HEK293 (cell line): ENCODE measurements around the gene KLF11.

ENCODE experiments used
- CTCF ChIA-PET: fragments of 350-600 bp; formaldehyde crosslinking; extraction: SDS; loops from one replicate; lab custom pipeline; 2021; ENCODE audit warnings: antibody characterized with exemption; lab: Yijun Ruan, JAX
- POLR2A ChIA-PET: fragments of 300-600 bp; formaldehyde crosslinking; extraction: SDS; loops from one replicate; lab custom pipeline; 2020; ENCODE audit warnings: antibody characterized with exemption, inconsistent platforms; lab: Yijun Ruan, JAX
- H3K27ac ChIP-seq: fragments of 200-500 bp; sonication (Bioruptor generic); 2 replicates; pipeline ENCODE4 v1.5.1; 2014; ENCODE audit warnings: low read depth, low read length, control low read depth, inconsistent platforms; ENCODE audit errors: extremely low read depth
- H3K36me3 ChIP-seq, 2 experiments: fragments of 200-500 bp in 1 of 2; sonication (Bioruptor generic) in 1 of 2; 1 replicate in 1 of 2; 2 replicates in 1 of 2; pipeline ENCODE4 v1.5.1; 2014 to 2017; ENCODE audit warnings: inconsistent platforms in 2 of 2, low read length in 2 of 2; ENCODE audit not compliant: control insufficient read depth in 2 of 2, insufficient read depth in 1 of 2
- H3K4me1 ChIP-seq: fragments of 200-500 bp; sonication (Bioruptor generic); 2 replicates; pipeline ENCODE4 v1.5.1; 2014; ENCODE audit warnings: mild to moderate bottlenecking, low read length, inconsistent platforms; ENCODE audit not compliant: control insufficient read depth, insufficient read depth
- H3K4me3 ChIP-seq: 2 replicates; pipeline ENCODE4 v1.5.1; 2011; ENCODE audit warnings: low read depth, mild to moderate bottlenecking, control low read depth, low read length, moderate library complexity
- H3K9me3 ChIP-seq: fragments of 200-500 bp; sonication (Bioruptor generic); 2 replicates; pipeline ENCODE4 v1.5.1; 2014; ENCODE audit warnings: low read depth, low read length, inconsistent platforms; ENCODE audit not compliant: control insufficient read depth, insufficient read depth
- OSR2 ChIP-seq: fragments of 450-650 bp; formaldehyde crosslinking; IDR thresholded peaks from 2 replicates; pipeline ENCODE4 v1.5.1; 2016; ENCODE audit warnings: missing biosample characterization, missing genetic modification characterization
- TSHZ1 ChIP-seq: fragments of 450-650 bp; formaldehyde crosslinking; IDR thresholded peaks from 2 replicates; pipeline ENCODE4 v1.5.1; 2016; ENCODE audit warnings: missing biosample characterization, missing genetic modification characterization, borderline replicate concordance
- ZBTB20 ChIP-seq: fragments of 450-650 bp; formaldehyde crosslinking; IDR thresholded peaks from 2 replicates; pipeline ENCODE4 v1.5.1; 2016; ENCODE audit warnings: missing biosample characterization, missing genetic modification characterization
- ZBTB7A ChIP-seq: fragments of 450-650 bp; formaldehyde crosslinking; IDR thresholded peaks from 2 replicates; pipeline ENCODE4 v1.5.1; 2016; ENCODE audit warnings: low read depth, missing biosample characterization, missing genetic modification characterization
- ZFP37 ChIP-seq: fragments of 450-650 bp; formaldehyde crosslinking; IDR thresholded peaks from 2 replicates; pipeline ENCODE4 v1.5.1; 2016; ENCODE audit warnings: missing biosample characterization, missing genetic modification characterization
- ZNF112 ChIP-seq: fragments of 450-650 bp; formaldehyde crosslinking; IDR thresholded peaks from 2 replicates; pipeline ENCODE4 v1.5.0; 2017; ENCODE audit warnings: missing biosample characterization, missing genetic modification characterization
- ZNF146 ChIP-seq: fragments of 450-650 bp; formaldehyde crosslinking; IDR thresholded peaks from 2 replicates; pipeline ENCODE4 v1.5.1; 2016; ENCODE audit warnings: missing biosample characterization, missing genetic modification characterization
- ZNF266 ChIP-seq: fragments of 450-650 bp; formaldehyde crosslinking; IDR thresholded peaks from 2 replicates; pipeline ENCODE4 v1.5.1; 2016; ENCODE audit warnings: missing biosample characterization, missing genetic modification characterization, low read depth
- ZNF341 ChIP-seq: fragments of 450-650 bp; formaldehyde crosslinking; IDR thresholded peaks from 2 replicates; pipeline ENCODE4; 2016; ENCODE audit warnings: low read depth, missing biosample characterization, missing genetic modification characterization
- ZNF433 ChIP-seq: fragments of 450-650 bp; formaldehyde crosslinking; IDR thresholded peaks from 2 replicates; pipeline ENCODE4 v1.5.1; 2016; ENCODE audit warnings: missing biosample characterization, missing genetic modification characterization, low read depth
- ZNF510 ChIP-seq: fragments of 450-650 bp; formaldehyde crosslinking; IDR thresholded peaks from 2 replicates; pipeline ENCODE4 v1.5.1; 2018; ENCODE audit warnings: mild to moderate bottlenecking, missing genetic modification characterization, missing biosample characterization; ENCODE audit not compliant: insufficient replicate concordance
- ZNF521 ChIP-seq: fragments of 450-650 bp; formaldehyde crosslinking; IDR thresholded peaks from 2 replicates; pipeline ENCODE4 v1.5.1; 2017; ENCODE audit warnings: missing biosample characterization, mild to moderate bottlenecking, missing genetic modification characterization
- ZNF558 ChIP-seq: fragments of 450-650 bp; formaldehyde crosslinking; IDR thresholded peaks from 2 replicates; pipeline ENCODE4 v1.5.1; 2016; ENCODE audit warnings: missing biosample characterization, missing genetic modification characterization
- ZNF585B ChIP-seq: fragments of 450-650 bp; formaldehyde crosslinking; IDR thresholded peaks from 2 replicates; pipeline ENCODE4 v1.5.1; 2016; ENCODE audit warnings: missing biosample characterization, missing genetic modification characterization
- ZNF610 ChIP-seq: fragments of 450-650 bp; formaldehyde crosslinking; IDR thresholded peaks from 2 replicates; pipeline ENCODE4 v1.5.1; 2016; ENCODE audit warnings: missing biosample characterization, missing genetic modification characterization, borderline replicate concordance
- ZSCAN23 ChIP-seq: fragments of 450-650 bp; formaldehyde crosslinking; IDR thresholded peaks from 2 replicates; pipeline ENCODE4 v1.5.1; 2016; ENCODE audit warnings: missing biosample characterization, missing genetic modification characterization
- TF ChIP-seq, protein P1 (sequence below): fragments of 450-650 bp; formaldehyde crosslinking; IDR thresholded peaks from 2 replicates; pipeline ENCODE4 v1.5.1; 2017; ENCODE audit warnings: missing biosample characterization, mild to moderate bottlenecking, missing genetic modification characterization, moderate library complexity
- TF ChIP-seq, protein P2 (sequence below): fragments of 450-650 bp; formaldehyde crosslinking; IDR thresholded peaks from 2 replicates; pipeline ENCODE4 v1.5.1; 2016; ENCODE audit warnings: missing biosample characterization, missing genetic modification characterization
- TF ChIP-seq, protein P3 (sequence below): fragments of 450-650 bp; formaldehyde crosslinking; IDR thresholded peaks from 2 replicates; pipeline ENCODE4 v1.5.1; 2016; ENCODE audit warnings: missing biosample characterization, missing genetic modification characterization
- TF ChIP-seq, protein P4 (sequence below): fragments of 450-650 bp; formaldehyde crosslinking; IDR thresholded peaks from 2 replicates; pipeline ENCODE4 v1.5.1; 2017; ENCODE audit warnings: missing biosample characterization, missing genetic modification characterization

Gene KLF11

GRCh38 chr2:10032746-10033105, 10.6 kb upstream of the KLF11 start (continued):
- TF ChIP-seq, protein P1, sequence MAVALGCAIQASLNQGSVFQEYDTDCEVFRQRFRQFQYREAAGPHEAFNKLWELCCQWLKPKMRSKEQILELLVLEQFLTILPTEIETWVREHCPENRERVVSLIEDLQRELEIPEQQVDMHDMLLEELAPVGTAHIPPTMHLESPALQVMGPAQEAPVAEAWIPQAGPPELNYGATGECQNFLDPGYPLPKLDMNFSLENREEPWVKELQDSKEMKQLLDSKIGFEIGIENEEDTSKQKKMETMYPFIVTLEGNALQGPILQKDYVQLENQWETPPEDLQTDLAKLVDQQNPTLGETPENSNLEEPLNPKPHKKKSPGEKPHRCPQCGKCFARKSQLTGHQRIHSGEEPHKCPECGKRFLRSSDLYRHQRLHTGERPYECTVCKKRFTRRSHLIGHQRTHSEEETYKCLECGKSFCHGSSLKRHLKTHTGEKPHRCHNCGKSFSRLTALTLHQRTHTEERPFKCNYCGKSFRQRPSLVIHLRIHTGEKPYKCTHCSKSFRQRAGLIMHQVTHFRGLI: no peak
- TF ChIP-seq ZNF266 (tag by site-specific recombination): no peak
- TF ChIP-seq ZFP37 (tag by site-specific recombination): no peak
- TF ChIP-seq, all 188 proteins: peak for 0

- no peak overlapping the region for H3K27ac ChIP-seq
- TF ChIP-seq, protein P2, sequence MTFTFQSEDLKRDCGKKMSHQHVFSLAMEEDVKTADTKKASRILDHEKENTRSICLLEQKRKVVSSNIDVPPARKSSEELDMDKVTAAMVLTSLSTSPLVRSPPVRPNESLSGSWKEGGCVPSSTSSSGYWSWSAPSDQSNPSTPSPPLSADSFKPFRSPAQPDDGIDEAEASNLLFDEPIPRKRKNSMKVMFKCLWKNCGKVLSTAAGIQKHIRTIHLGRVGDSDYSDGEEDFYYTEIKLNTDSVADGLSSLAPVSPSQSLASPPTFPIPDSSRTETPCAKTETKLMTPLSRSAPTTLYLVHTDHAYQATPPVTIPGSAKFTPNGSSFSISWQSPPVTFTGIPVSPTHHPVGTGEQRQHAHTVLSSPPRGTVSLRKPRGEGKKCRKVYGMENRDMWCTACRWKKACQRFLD (tag by site-specific recombination): no peak
- TF ChIP-seq, protein P3, sequence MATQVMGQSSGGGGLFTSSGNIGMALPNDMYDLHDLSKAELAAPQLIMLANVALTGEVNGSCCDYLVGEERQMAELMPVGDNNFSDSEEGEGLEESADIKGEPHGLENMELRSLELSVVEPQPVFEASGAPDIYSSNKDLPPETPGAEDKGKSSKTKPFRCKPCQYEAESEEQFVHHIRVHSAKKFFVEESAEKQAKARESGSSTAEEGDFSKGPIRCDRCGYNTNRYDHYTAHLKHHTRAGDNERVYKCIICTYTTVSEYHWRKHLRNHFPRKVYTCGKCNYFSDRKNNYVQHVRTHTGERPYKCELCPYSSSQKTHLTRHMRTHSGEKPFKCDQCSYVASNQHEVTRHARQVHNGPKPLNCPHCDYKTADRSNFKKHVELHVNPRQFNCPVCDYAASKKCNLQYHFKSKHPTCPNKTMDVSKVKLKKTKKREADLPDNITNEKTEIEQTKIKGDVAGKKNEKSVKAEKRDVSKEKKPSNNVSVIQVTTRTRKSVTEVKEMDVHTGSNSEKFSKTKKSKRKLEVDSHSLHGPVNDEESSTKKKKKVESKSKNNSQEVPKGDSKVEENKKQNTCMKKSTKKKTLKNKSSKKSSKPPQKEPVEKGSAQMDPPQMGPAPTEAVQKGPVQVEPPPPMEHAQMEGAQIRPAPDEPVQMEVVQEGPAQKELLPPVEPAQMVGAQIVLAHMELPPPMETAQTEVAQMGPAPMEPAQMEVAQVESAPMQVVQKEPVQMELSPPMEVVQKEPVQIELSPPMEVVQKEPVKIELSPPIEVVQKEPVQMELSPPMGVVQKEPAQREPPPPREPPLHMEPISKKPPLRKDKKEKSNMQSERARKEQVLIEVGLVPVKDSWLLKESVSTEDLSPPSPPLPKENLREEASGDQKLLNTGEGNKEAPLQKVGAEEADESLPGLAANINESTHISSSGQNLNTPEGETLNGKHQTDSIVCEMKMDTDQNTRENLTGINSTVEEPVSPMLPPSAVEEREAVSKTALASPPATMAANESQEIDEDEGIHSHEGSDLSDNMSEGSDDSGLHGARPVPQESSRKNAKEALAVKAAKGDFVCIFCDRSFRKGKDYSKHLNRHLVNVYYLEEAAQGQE (tag by site-specific recombination): peak; percentile 61
- no peak for TF ChIP-seq ZBTB7A (tag by site-specific recombination)
- TF ChIP-seq ZNF521: no peak
- TF ChIP-seq ZNF510 (tag by site-specific recombination): no peak
- TF ChIP-seq, all 188 proteins: peak for 1
- no peaks in the 10 kb centered on the region for H3K9me3 ChIP-seq
- no peaks in the 10 kb centered on the region for H3K36me3 ChIP-seq
- CTCF ChIA-PET: no interaction called here
- no peak overlapping the region for H3K4me3 ChIP-seq
- no peaks in the 10 kb centered on the region for H3K4me1 ChIP-seq
- POLR2A ChIA-PET: interaction anchor here (0.6 kb wide), 1 partner anchor 300 kb away, joined by 4 read pairs; no protein-coding TSS in a partner anchor
Observed at GRCh38 chr2:10033251-10034006, 9.9 kb upstream of the KLF11 start.

- ChIA-PET CTCF (interaction anchor here (0.6 to 1.2 kb wide), 3 partner anchors 13 to 239 kb away, joined by 3 to 6 read pairs (median 4); no protein-coding TSS in a partner anchor), POLR2A (no interaction called here)
- Histone ChIP-seq H3K9me3 (no peaks in the 10 kb centered on the region), H3K4me3 (no peak overlapping the region), H3K27ac (no peak overlapping the region), H3K36me3 (no peaks in the 10 kb centered on the region), H3K4me1 (no peaks in the 10 kb centered on the region)
- TF ChIP-seq ZNF341 (tag by site-specific recombination) (no peak), ZNF610 (tag by site-specific recombination) (no peak), ZBTB20 (tag by site-specific recombination) (no peak), ZNF585B (tag by site-specific recombination) (no peak), ZNF433 (tag by site-specific recombination) (no peak), OSR2 (tag by site-specific recombination) (no peak), TSHZ1 (tag by site-specific recombination) (no peak), ZNF112 (tag by site-specific recombination) (no peak), ZNF558 (tag by site-specific recombination) (no peak), ZSCAN23 (tag by site-specific recombination) (no peak), ZNF146 (no peak)
- TF ChIP-seq, protein P4, sequence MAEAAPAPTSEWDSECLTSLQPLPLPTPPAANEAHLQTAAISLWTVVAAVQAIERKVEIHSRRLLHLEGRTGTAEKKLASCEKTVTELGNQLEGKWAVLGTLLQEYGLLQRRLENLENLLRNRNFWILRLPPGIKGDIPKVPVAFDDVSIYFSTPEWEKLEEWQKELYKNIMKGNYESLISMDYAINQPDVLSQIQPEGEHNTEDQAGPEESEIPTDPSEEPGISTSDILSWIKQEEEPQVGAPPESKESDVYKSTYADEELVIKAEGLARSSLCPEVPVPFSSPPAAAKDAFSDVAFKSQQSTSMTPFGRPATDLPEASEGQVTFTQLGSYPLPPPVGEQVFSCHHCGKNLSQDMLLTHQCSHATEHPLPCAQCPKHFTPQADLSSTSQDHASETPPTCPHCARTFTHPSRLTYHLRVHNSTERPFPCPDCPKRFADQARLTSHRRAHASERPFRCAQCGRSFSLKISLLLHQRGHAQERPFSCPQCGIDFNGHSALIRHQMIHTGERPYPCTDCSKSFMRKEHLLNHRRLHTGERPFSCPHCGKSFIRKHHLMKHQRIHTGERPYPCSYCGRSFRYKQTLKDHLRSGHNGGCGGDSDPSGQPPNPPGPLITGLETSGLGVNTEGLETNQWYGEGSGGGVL (tag by site-specific recombination): no peak
Observed at GRCh38 chr2:10034333-10035052, 8.9 kb upstream of the KLF11 start.
